ENCODE measurements around the gene PI4KA.
"Not testable (repeated sequence)": the region's sequence is repeated elsewhere in the genome, so short reads cannot be mapped to it uniquely, and the experiment has no call there.

- TF ChIP-seq, protein P1, sequence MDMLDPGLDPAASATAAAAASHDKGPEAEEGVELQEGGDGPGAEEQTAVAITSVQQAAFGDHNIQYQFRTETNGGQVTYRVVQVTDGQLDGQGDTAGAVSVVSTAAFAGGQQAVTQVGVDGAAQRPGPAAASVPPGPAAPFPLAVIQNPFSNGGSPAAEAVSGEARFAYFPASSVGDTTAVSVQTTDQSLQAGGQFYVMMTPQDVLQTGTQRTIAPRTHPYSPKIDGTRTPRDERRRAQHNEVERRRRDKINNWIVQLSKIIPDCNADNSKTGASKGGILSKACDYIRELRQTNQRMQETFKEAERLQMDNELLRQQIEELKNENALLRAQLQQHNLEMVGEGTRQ (IDR thresholded peaks at IDR 0.05; ENCODE audit: low read depth, low read length): not testable (repeated sequence)
- TF ChIP-seq, protein P1 (CRISPR knock-in tag; IDR thresholded peaks at IDR 0.05; ENCODE audit: borderline replicate concordance): not testable (repeated sequence)
- not testable (repeated sequence) for TF ChIP-seq ELF1 (CRISPR knock-in tag; IDR thresholded peaks at IDR 0.05); SSRP1 (CRISPR knock-in tag; IDR thresholded peaks at IDR 0.05); CEBPB (IDR thresholded peaks at IDR 0.05; ENCODE audit: borderline replicate concordance, low read depth, low read length); HNRNPL (IDR thresholded peaks at IDR 0.05; ENCODE audit: low read depth, low read length); BRCA1 (CRISPR knock-in tag; IDR thresholded peaks at IDR 0.05)
These were observed 188.7 kb downstream of the PI4KA start for GRCh38 chr22:20669884-20670283.

All from HepG2 (cell line).